GM18505 (cell line): ENCODE data around the gene PROSER2.
"Not testable (repeated sequence)": the region's sequence is repeated elsewhere in the genome, so short reads cannot be mapped to it uniquely, and the experiment has no call there.

Experiments
- ATAC-seq: cut with Tn5 transposase; IDR thresholded peaks from one replicate; pipeline ENCODE4 v1.9.1; 2021; ENCODE audit not compliant: unreplicated experiment
- POLR2A ChIP-seq: IDR thresholded peaks from 4 replicates; pipeline ENCODE4 v1.6.1; 2011; ENCODE audit warnings: borderline replicate concordance; ENCODE audit not compliant: insufficient read depth, insufficient read length; ENCODE audit errors: extremely low read depth

Gene PROSER2

DNA sequence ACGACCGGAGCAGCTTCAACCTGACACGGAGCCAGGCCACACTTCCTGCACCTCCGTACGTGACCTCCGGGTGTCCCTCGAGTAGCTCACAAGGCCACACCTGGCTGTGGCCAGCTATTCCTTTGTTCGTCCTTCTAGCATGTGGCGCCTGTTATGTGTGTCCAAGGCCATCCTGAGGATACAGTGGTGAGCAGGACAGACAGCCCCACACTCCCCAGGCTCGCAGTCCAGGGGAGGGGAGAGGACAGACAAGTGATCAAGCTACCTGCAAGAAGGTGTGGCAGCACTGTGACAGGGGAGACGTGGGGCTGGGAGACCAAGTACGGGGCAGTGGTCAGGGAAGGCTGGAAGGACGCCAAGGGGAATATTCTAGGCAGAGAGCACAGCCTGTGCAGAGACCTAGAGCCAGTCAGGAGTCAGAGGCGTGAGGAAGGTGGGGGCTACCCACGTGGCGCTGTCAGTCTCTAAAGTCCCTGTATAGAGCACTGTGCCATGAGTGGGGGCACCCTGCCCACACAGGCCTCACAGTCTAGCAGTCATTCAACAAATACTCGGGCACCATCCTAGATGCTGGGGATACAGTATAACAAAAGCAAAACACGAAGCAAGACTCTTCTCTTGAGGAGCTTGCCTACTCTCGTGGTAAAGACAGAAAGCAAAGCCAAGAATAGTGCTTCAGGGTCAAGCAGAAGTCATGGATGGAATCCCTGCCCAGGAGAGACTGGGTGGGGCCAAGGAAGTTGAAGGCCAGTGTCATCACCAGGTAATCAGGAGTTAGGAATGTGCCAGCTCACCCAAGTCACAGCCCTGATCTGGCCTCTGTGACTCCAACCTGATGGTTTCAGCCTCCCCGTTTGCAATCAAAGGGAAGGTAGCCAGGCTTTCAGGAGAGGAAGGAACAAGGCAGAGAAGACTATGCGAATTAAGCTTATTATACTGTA lies 58.6 kb downstream of the PROSER2 start:
- ATAC-seq: no peak
- TF ChIP-seq POLR2A: no peak

- no peak for ATAC-seq
- TF ChIP-seq POLR2A: no peak
Measured at GRCh38 chr10:11882646-11883375, 59.7 kb downstream of the PROSER2 start.

DNA sequence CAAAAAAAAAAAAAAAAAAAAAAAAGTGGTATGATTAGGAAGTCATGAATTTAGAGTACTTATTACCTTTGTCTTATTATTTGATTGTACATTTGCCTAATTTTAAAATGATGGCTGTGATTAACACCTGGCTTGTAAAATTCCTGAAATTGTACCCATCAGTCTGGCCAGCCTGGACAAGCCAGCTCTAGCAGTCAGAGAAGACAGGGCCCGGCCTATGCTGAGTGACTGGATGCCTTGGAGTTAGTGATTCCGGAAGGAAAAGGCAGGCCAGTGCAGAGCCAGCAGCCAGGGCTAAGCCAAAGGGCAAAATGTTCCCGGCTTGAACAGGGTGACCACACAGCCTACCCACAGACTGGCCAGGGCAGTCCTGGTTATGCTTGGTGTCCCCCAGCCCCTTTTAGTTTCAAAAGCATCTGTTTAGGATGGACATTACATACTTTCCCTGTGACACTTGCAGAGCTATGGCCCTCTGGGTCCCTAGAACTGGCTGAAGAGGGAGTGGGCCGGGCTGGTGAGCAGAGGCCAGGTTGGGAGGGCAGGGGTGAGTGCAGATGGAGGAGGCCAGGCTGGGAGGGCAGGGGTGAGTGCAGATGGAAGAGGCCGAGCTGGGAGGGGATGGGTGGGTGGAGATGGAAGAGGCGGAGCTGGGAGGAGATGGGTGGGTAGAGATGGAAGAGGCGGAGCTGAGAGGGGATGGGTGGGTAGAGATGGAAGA lies 61.7 kb downstream of the PROSER2 start:
- no peak for ATAC-seq
- no peak for TF ChIP-seq POLR2A

DNA sequence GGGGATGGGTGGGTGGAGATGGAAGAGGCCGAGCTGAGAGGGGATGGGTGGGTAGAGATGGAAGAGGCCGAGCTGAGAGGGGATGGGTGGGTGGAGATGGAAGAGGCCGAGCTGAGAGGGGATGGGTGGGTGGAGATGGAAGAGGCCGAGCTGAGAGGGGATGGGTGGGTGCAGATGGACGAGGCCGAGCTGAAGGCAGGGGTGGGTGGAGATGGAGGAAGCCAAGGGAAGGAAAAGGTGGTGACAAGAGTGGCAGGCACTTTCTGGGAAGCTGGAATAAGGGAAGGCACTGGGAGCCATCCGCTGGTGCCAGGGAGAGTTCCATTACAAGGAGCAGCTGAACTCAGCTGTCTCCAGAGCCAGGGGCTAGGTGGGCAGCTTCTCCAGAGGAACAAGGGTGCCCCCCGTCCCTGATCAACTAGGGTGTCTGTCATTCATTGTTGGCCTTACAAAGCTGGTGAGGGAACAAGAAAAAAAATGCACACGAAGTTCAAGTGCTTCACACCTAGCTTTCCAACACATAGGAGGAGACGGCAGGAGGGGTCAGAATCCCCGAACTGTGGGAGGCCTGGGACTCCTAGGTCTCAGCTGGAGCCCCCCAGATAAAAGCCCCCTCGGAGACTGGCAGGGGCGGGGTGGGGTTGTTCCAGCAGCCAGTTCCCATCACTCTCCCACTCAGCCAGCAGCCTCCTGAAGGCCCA lies 62.4 kb downstream of the PROSER2 start:
- TF ChIP-seq POLR2A: no peak
- no peak for ATAC-seq

GRCh38 chr10:11886138-11886474 lies 63.0 kb downstream of the PROSER2 start:
- ATAC-seq: no peak
- no peak for TF ChIP-seq POLR2A

- no peak for ATAC-seq
- TF ChIP-seq POLR2A: no peak
Measured at GRCh38 chr10:11886851-11887250, 63.7 kb downstream of the PROSER2 start.

- no peak for TF ChIP-seq POLR2A
- no peak for ATAC-seq
Measured at GRCh38 chr10:11887381-11888227, 64.4 kb downstream of the PROSER2 start.

- ATAC-seq: not testable (repeated sequence)
Measured at GRCh38 chr10:11889263-11889662, 66.1 kb downstream of the PROSER2 start.

DNA sequence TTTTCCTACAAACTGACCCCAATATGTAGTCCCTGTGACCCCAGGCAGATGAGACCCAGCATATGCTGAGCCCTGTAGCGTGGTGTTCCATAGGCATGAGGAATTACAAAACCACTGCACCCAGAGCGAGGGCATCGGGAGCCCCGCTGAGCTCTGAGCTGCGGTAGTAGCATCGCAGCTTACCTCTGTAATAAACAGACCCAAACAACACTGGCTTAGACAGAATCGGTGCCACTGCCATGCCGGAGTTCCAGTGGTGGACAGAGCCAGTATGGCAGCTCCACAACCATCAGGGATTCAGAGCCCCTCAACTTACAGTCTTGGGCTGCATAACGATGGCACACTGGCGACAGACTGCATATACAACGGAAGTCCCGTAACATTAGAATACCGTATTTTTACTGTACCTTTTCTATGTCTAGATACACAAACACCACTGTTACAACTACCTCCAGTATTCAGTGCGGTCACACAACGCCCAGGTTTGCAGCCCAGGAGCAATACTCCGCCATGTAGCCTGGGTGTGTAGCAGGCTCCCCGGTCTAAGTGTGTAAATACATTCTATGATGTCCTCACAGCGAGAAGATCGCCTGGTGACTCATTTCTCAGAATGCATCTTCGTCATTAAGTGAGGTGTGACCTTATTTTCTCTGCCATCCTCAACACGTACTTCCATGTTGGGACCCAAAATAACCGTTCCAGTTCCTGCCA lies 68.8 kb downstream of the PROSER2 start:
- no peak for ATAC-seq
- no peak for TF ChIP-seq POLR2A

GRCh38 chr10:11893749-11894278 lies 70.7 kb downstream of the PROSER2 start:
- TF ChIP-seq POLR2A: no peak
- no peak for ATAC-seq

GRCh38 chr10:11894381-11895107 lies 71.4 kb downstream of the PROSER2 start:
- no peak for ATAC-seq
- no peak for TF ChIP-seq POLR2A
